ENCODE results near the gene CEP89.

The CEP89 gene

GRCh38 chr19:32866061-32866460, 105.7 kb downstream of the CEP89 start:
- DNase-seq (ENCODE audit: insufficient read length, low spot score) (no peak), FAIRE-seq (no peak)
- TF ChIP-seq SPI1 (IDR thresholded peaks at IDR 0.05; ENCODE audit: low read depth, low read length), result no peak
- no peak for TF ChIP-seq PAX5 (IDR thresholded peaks at IDR 0.05; ENCODE audit: insufficient read depth, low read length, severe bottlenecking)
- no peak for TF ChIP-seq POLR2AphosphoS5 (IDR thresholded peaks at IDR 0.05; ENCODE audit: low read depth, low read length)

DNA sequence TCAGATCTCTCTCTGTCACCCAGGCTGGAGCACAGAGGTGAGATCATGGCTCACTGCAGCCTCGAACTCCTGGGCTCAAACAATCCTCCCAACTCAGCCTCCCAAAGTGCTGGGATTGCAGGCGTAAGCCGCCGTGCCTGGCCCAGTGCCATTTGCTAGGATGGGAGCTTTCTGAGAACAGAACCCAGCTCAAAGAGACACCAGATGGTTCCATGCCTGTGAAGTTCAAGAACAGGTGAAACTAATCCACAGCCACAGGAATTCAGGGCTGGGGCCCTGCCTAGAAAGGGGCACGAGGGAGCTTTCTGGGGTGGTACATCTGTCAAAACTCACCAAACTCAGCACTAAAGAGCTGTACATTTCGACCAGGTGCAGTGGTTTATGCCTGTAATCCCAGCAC, 106.4 kb downstream of the CEP89 start:
- DNase-seq (ENCODE audit: insufficient read length, low spot score) (no peak), FAIRE-seq (no peak)
- TF ChIP-seq PAX5 (IDR thresholded peaks at IDR 0.05; ENCODE audit: insufficient read depth, low read length, severe bottlenecking) (no peak), SPI1 (IDR thresholded peaks at IDR 0.05; ENCODE audit: low read depth, low read length) (no peak), POU2F2 (IDR thresholded peaks at IDR 0.05; ENCODE audit: low read depth, low read length) (no peak), TAF1 (IDR thresholded peaks at IDR 0.05; ENCODE audit: low read depth, low read length) (no peak), POLR2A (IDR thresholded peaks at IDR 0.05; ENCODE audit: low read depth, low read length) (no peak)

GRCh38 chr19:32864318-32865007, 107.3 kb downstream of the CEP89 start:
- FAIRE-seq (no peak), DNase-seq (ENCODE audit: insufficient read length, low spot score) (no peak)
- no peak for TF ChIP-seq SPI1 (IDR thresholded peaks at IDR 0.05; ENCODE audit: low read depth, low read length)
- TF ChIP-seq POU2F2 (IDR thresholded peaks at IDR 0.05; ENCODE audit: low read depth, low read length), result no peak
- no peak for TF ChIP-seq TAF1 (IDR thresholded peaks at IDR 0.05; ENCODE audit: low read depth, low read length)
- no peak for TF ChIP-seq POLR2A (IDR thresholded peaks at IDR 0.05; ENCODE audit: low read depth, low read length)

- no peak for DNase-seq (ENCODE audit: insufficient read length, low spot score)
- FAIRE-seq, result no peak
- no peak for TF ChIP-seq TAF1 (IDR thresholded peaks at IDR 0.05; ENCODE audit: low read depth, low read length)
- TF ChIP-seq POLR2A (IDR thresholded peaks at IDR 0.05; ENCODE audit: low read depth, low read length), result no peak
- TF ChIP-seq PAX5 (IDR thresholded peaks at IDR 0.05; ENCODE audit: insufficient read depth, low read length, severe bottlenecking), result no peak
- TF ChIP-seq SPI1 (IDR thresholded peaks at IDR 0.05; ENCODE audit: low read depth, low read length), result no peak
- TF ChIP-seq POLR2AphosphoS5 (IDR thresholded peaks at IDR 0.05; ENCODE audit: low read depth, low read length), result no peak
- no peak for TF ChIP-seq POU2F2 (IDR thresholded peaks at IDR 0.05; ENCODE audit: low read depth, low read length)
These were observed 107.9 kb downstream of the CEP89 start for GRCh38 chr19:32863841-32864240.

DNA sequence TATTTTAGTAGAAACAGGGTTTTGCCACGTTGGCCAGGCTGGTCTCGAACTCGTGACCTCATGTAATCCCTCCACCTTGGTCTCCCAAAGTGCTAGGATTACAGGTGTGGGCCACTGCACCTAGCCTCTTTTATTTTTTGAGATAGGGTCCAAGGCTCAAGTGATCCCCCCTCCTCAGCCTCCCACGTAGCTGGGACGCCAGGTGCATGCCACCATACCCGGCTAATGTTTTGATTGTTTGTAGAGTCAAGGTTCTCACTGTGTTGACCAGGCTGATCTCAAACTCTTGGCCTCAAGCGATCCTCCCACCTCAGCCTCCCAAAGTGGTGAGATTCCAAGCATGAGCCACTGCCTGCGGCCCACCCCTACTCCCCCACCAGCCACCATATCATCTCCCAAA, 108.5 kb downstream of the CEP89 start:
- TF ChIP-seq POLR2A (IDR thresholded peaks at IDR 0.05; ENCODE audit: low read depth, low read length) (no peak), POLR2AphosphoS5 (IDR thresholded peaks at IDR 0.05; ENCODE audit: low read depth, low read length) (no peak), SPI1 (IDR thresholded peaks at IDR 0.05; ENCODE audit: low read depth, low read length) (no peak), POU2F2 (IDR thresholded peaks at IDR 0.05; ENCODE audit: low read depth, low read length) (no peak), PAX5 (IDR thresholded peaks at IDR 0.05; ENCODE audit: insufficient read depth, low read length, severe bottlenecking) (no peak), TAF1 (IDR thresholded peaks at IDR 0.05; ENCODE audit: low read depth, low read length) (no peak)
- no peak for DNase-seq (ENCODE audit: insufficient read length, low spot score)
- FAIRE-seq, result no peak

DNA sequence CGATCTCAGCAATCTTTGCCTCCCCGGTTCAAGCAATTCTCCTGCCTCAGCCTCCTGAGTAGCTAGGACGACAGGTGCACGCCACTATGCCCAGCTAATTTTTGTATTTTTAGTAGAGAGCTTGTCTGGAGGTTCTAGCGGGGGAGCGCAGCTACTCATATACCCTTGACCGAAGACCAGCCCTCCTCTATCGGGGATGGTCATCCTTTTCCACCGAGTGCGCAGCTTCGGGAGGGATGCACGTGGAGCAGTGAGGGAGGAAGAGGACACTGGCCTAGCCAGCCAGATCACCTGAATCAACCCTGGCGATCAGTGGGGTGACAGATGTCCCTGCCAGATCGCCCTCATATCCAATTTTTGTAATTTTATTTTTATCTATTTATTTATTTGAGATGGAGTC, 109.0 kb downstream of the CEP89 start:
- FAIRE-seq, result no peak
- TF ChIP-seq POLR2AphosphoS5 (IDR thresholded peaks at IDR 0.05; ENCODE audit: low read depth, low read length) (no peak), PAX5 (IDR thresholded peaks at IDR 0.05; ENCODE audit: insufficient read depth, low read length, severe bottlenecking) (no peak), SPI1 (IDR thresholded peaks at IDR 0.05; ENCODE audit: low read depth, low read length) (no peak), TAF1 (IDR thresholded peaks at IDR 0.05; ENCODE audit: low read depth, low read length) (no peak), POLR2A (IDR thresholded peaks at IDR 0.05; ENCODE audit: low read depth, low read length) (no peak), POU2F2 (IDR thresholded peaks at IDR 0.05; ENCODE audit: low read depth, low read length) (no peak)
- no peak for DNase-seq (ENCODE audit: insufficient read length, low spot score)

GRCh38 chr19:32862173-32862572, 109.6 kb downstream of the CEP89 start:
- TF ChIP-seq POLR2A (IDR thresholded peaks at IDR 0.05; ENCODE audit: low read depth, low read length), result no peak
- TF ChIP-seq POU2F2 (IDR thresholded peaks at IDR 0.05; ENCODE audit: low read depth, low read length), result no peak
- no peak for TF ChIP-seq POLR2AphosphoS5 (IDR thresholded peaks at IDR 0.05; ENCODE audit: low read depth, low read length)
- TF ChIP-seq TAF1 (IDR thresholded peaks at IDR 0.05; ENCODE audit: low read depth, low read length), result no peak
- no peak for TF ChIP-seq PAX5 (IDR thresholded peaks at IDR 0.05; ENCODE audit: insufficient read depth, low read length, severe bottlenecking)
- TF ChIP-seq SPI1 (IDR thresholded peaks at IDR 0.05; ENCODE audit: low read depth, low read length), result no peak
- FAIRE-seq (no peak), DNase-seq (ENCODE audit: insufficient read length, low spot score) (no peak)

DNA sequence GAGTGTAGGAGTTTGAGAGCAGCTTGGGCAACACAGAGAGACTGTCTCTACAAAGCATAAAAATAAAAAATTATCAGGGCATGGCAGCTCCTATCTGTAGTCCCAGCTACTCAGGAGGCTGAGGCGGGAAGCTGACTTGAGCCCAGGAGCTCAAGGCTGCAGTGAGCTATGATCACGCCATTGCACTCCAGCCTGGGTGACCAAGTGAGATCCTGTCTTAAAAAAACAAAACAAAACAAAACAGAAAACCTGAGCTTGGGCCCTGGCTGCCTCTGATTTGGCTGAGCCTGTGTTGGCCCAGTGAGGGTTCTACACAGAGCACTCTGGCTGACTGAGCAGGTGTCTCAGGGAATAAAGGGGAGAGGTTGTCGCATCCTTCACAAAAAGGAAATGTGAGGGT, 110.2 kb downstream of the CEP89 start:
- DNase-seq (ENCODE audit: insufficient read length, low spot score) (no peak), FAIRE-seq (no peak)
- TF ChIP-seq TAF1 (IDR thresholded peaks at IDR 0.05; ENCODE audit: low read depth, low read length) (no peak), PAX5 (IDR thresholded peaks at IDR 0.05; ENCODE audit: insufficient read depth, low read length, severe bottlenecking) (no peak), POLR2A (IDR thresholded peaks at IDR 0.05; ENCODE audit: low read depth, low read length) (no peak), POU2F2 (IDR thresholded peaks at IDR 0.05; ENCODE audit: low read depth, low read length) (no peak), SPI1 (IDR thresholded peaks at IDR 0.05; ENCODE audit: low read depth, low read length) (no peak), POLR2AphosphoS5 (IDR thresholded peaks at IDR 0.05; ENCODE audit: low read depth, low read length) (no peak)

DNA sequence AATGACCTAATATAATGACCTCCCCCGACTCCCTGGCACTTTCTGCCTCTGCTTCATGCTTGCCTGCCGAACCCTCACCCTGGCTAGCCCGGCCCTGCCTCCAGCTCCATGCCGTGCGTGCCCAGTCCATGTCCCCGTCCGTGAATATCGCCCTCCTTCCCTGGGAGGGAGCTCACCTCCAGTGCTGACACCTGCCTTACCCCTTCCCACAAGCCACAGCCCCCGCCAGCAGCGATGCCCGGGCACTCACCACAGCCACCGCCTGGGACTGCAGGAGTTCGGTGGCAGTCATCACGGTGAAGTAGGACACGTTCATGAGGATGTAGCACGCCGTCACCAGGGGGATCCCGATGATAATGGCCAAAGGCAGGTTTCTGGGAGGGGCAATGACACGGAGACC, 112.2 kb downstream of the CEP89 start:
- DNase-seq (ENCODE audit: insufficient read length, low spot score) (no peak), FAIRE-seq (no peak)
- TF ChIP-seq POU2F2 (IDR thresholded peaks at IDR 0.05; ENCODE audit: low read depth, low read length), result no peak
- TF ChIP-seq TAF1 (IDR thresholded peaks at IDR 0.05; ENCODE audit: low read depth, low read length), result no peak
- no peak for TF ChIP-seq PAX5 (IDR thresholded peaks at IDR 0.05; ENCODE audit: insufficient read depth, low read length, severe bottlenecking)
- no peak for TF ChIP-seq POLR2AphosphoS5 (IDR thresholded peaks at IDR 0.05; ENCODE audit: low read depth, low read length)
- no peak for TF ChIP-seq POLR2A (IDR thresholded peaks at IDR 0.05; ENCODE audit: low read depth, low read length)
- TF ChIP-seq SPI1 (IDR thresholded peaks at IDR 0.05; ENCODE audit: low read depth, low read length), result no peak

- no peak for DNase-seq (ENCODE audit: insufficient read length, low spot score)
- FAIRE-seq, result no peak
- TF ChIP-seq POLR2A (IDR thresholded peaks at IDR 0.05; ENCODE audit: low read depth, low read length) (no peak), TAF1 (IDR thresholded peaks at IDR 0.05; ENCODE audit: low read depth, low read length) (no peak), POLR2AphosphoS5 (IDR thresholded peaks at IDR 0.05; ENCODE audit: low read depth, low read length) (no peak), SPI1 (IDR thresholded peaks at IDR 0.05; ENCODE audit: low read depth, low read length) (no peak), PAX5 (IDR thresholded peaks at IDR 0.05; ENCODE audit: insufficient read depth, low read length, severe bottlenecking) (no peak), POU2F2 (IDR thresholded peaks at IDR 0.05; ENCODE audit: low read depth, low read length) (no peak)
These were observed 113.2 kb downstream of the CEP89 start for GRCh38 chr19:32858559-32858958.

Measured in GM12891 (cell line).